ENCODE results near the gene RNF19B. TPM values are rescaled to one million over a fixed set of nuclear protein-coding genes. Genes with fewer than 3 reads are reported as not detected.

The RNF19B gene
- total RNA-seq, 2 donors from 2014 or later, result 11.5 to 31.6 TPM

DNA sequence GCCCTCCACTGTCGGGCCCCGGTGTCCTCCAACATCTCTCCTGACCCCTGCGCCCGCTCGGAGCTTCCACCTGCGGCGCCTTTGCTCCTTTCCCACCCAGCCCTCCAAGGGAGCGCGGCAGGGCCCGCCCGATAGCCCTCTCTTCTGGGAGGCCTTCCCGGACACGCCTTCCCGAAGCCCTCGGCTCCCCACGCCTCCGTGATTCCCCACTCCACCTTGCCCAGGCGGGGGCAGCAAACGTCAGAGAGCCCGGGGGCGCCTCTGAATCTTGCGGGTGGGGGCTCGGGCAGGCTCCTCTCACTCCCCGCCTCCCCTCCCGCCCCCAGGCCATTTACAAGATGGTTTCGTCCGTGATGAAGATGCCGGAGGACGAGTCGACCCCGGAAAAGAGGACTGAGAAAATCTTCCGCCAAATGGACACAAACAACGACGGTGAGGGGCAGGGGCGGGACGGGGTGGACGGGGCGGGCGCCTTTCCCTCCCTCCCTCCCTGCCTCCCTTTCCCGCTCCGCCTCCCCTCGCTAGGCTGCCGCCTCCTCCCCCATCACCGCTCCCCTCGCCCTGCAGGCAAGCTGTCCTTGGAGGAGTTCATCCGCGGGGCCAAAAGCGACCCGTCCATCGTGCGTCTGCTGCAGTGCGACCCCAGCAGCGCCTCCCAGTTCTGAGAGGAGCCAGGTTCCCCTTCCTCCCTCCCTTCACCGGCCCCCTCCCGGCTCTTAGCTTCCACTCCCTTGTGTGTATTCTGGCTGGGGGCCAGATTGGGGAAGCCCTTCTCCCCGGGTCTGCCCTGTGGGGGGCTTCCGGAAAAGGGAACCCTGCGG lies 71.2 kb downstream of the RNF19B start:
- no peak overlapping the region for H3K27ac Mint-ChIP-seq
- peaks cover 0 to 5% of the 10 kb centered on the region in 2 donors for H3K36me3 Mint-ChIP-seq
- no peak for DNase-seq (ENCODE audit: low spot score in 2 of 2)
- H3K9me3 Mint-ChIP-seq, result no peaks in the 10 kb centered on the region
- ATAC-seq, result peak; percentile 8 to 25

DNA sequence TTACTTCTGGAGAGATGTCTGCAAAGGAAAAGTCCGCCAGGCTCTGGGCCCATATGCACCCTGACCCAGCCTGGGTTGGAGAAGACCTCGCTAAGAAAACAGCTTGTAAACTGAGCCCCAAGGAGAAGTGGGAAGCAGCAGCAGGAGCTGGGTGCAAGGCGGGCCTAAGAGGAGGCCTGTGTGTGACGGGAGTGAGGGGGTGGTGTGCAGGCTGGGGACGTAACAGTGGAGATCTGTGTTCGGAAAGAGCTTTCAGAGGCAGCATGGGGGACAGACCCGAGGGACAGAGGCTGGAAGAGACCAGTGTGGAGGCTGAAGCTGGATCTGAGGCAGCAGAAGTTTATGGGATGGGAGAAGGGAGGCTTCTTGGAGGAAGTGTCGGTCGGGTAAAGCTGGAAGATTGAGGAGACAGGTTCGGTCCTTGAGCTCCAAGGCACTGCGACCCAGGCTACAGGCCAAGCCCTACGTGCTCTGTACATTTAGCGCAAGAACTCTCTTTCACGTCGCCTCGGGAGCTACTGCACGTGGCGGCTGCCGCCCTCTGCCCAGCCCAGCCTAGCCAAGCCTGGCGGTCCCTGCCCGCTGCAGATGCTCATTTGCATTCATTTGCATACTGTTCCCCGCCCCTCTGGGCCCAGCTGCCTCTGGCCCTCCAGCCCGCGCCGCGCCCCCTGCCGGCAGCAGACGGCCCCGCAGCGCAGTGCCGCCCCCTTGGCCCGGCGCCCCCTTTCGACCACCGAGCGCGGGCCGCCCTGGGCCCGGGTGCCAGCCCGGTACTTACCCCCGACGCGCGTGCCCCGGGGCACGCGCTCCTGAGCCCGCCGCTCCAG lies 72.0 kb downstream of the RNF19B start:
- peak in 1 of 2 donors; percentile 75 for DNase-seq (ENCODE audit: low spot score in 2 of 2)
- H3K36me3 Mint-ChIP-seq, result peaks cover 0 to 5% of the 10 kb centered on the region in 2 donors

DNA sequence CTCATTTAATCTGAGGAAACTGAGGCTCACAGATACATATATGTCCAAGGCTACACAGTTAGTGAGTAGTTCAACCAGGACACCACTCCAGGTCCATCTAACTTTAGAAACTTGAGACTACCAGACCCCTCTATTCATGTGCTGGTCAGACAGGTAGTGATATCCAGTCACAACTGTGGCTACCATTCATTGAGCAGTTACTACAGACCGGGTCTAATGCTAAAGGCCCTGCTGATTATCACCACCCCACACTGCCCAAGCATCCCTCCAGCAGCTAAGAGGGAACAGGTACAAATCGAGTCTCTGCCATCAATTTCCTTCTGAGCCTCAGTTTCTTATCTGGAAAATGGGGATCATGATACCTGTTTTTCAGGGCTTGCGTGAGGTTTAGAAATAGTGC lies 73.0 kb downstream of the RNF19B start:
- H3K9me3 Mint-ChIP-seq, result no peaks in the 10 kb centered on the region
- no peak for DNase-seq (ENCODE audit: low spot score in 2 of 2)
- peaks cover 0 to 5% of the 10 kb centered on the region in 2 donors for H3K36me3 Mint-ChIP-seq
- no peak overlapping the region for H3K27ac Mint-ChIP-seq
- ATAC-seq, result no peak

More for the DNA sequence above, 72.0 kb downstream of the RNF19B start:
- Mint-ChIP-seq H3K9me3 (no peaks in the 10 kb centered on the region), H3K27ac (no peak overlapping the region)
- peak; percentile 59 to 86 for ATAC-seq

DNA sequence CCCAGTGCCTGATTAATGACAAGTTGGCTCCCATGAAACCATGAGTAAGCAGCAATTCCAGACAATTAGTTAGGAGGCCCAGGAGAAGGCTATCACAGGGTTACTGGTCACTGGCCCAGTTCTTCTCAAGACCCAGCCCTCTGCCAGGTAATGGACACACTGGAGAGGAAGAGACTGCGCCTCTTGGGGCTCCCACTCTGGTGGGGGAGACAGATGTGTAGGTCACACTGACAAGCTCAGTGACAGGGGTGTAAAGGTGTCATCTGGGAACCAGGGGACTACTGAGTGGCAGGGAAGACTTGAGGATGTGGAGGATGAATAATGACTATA lies 73.4 kb downstream of the RNF19B start:
- no peak for DNase-seq (ENCODE audit: low spot score in 2 of 2)
- Mint-ChIP-seq H3K27ac (no peak overlapping the region), H3K9me3 (no peaks in the 10 kb centered on the region), H3K36me3 (peaks cover 0 to 5% of the 10 kb centered on the region in 2 donors)
- ATAC-seq, result no peak

DNA sequence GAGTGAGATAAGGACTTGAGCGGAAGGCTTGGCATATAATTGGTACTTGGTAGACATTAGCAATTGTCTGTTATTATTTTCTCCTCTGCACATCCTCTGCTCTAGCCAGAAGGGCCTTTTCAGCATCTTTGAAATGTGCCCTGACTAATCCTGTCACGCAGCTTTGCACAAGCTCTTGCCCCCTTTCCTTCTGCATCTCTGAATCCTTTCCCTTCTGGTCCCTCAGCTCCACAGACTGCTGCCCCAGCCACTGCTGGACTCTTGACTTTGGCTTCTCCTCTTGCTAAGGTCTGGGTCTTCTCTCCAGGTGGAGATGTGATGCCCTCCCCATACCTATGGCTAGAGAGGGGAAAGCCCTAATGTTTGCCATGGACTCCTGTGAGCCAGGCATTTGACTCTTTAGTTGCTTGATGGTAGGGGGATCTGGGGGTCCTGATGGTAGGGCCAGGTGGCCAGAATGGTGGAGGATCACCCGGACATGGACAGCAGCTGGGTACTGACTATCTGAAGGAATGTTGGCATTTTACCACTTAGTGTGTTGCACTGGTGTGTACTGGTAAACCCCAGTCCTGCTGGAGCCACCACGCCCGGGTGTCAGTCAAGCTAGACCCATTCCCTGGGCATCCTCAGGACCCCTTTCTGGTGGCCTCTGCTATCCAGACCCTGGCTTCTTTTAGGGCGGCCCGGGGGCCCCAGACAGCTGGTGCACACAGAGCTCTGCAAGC lies 73.9 kb downstream of the RNF19B start:
- Mint-ChIP-seq H3K9me3 (no peaks in the 10 kb centered on the region), H3K36me3 (peaks cover 0 to 5% of the 10 kb centered on the region in 2 donors), H3K27ac (no peak overlapping the region)
- no peak for ATAC-seq
- DNase-seq (ENCODE audit: low spot score in 2 of 2), result no peak

DNA sequence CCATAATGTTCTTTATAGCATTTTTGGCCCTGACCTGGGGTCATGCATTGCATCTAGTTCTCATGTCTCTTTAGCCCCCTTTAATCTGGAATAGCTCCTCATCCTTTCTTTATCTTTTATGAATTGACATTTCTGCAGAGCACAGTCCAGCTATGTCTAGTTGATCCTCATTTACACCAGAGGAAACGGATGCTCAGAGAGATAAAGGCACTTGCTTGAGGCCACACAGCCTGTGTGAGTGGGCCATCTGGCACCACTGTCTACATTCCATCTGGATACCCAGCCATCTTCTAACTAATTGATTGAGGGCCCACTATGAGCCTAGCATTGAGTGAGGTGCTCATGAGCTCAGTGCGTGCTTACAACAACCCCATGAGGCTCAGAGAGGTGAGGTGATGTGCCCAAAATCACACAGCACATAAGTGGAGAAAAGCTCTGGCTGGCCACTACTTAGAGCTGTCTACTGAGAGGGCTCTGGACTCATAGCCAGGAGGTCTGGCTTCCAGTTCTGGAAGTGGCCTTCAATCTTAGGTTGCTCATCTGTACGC lies 74.8 kb downstream of the RNF19B start:
- ATAC-seq (no peak), DNase-seq (ENCODE audit: low spot score in 2 of 2) (no peak)
- no peak overlapping the region for H3K27ac Mint-ChIP-seq
- H3K36me3 Mint-ChIP-seq, result peaks cover 0 to 5% of the 10 kb centered on the region in 2 donors
- H3K9me3 Mint-ChIP-seq, result no peaks in the 10 kb centered on the region

DNA sequence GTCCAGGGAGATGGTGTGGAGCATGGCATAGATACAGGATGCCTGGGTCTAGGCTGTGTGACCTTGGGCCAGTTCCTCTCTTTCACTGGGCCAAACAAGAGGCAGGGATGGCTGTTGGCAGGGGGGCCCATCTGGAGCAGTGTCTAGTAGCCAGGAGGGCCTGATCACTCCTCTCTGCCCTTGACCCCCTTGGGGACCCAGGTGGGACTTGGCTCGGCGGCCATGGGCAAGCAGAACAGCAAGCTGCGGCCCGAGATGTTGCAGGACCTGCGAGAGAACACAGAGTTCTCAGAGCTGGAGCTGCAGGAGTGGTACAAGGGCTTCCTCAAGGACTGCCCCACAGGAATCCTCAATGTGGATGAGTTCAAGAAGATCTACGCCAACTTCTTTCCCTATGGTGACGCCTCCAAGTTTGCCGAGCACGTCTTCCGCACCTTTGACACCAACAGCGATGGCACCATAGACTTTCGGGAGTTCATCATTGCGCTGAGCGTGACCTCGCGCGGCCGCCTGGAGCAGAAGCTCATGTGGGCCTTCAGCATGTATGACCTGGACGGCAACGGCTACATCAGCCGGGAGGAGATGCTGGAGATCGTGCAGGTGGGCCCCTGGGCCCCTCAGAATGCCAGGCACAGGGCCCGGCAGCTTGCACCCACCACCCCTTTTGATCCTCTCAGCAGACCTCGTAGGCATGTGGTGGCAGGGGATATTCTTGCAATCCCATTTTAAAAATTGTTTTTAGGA lies 75.8 kb downstream of the RNF19B start:
- DNase-seq (ENCODE audit: low spot score in 2 of 2) (no peak), ATAC-seq (no peak)
- peaks cover 0 to 5% of the 10 kb centered on the region in 2 donors for H3K36me3 Mint-ChIP-seq
- no peak overlapping the region for H3K27ac Mint-ChIP-seq
- H3K9me3 Mint-ChIP-seq, result no peaks in the 10 kb centered on the region

DNA sequence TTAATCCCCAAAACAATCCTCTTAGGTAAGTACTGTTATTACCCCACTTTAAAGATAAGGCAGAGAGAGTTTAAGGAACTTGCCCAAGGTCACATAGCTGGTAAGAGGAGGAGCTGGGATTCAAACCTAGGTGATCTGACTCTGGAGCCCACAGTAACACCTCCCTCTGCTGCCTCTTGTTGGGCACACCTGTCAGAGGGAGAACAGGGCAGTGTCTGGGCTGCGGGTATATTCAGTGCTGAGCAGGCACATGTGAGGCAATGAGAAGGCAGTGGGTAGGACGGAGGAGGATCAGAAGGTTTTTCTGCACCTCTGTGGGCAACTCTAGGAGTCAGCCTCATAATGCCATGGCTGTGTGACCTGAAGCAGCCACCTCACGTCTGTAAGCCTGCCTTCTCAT lies 76.5 kb downstream of the RNF19B start:
- H3K27ac Mint-ChIP-seq, result no peak overlapping the region
- no peak for ATAC-seq
- peaks cover 0 to 5% of the 10 kb centered on the region in 2 donors for H3K36me3 Mint-ChIP-seq
- no peaks in the 10 kb centered on the region for H3K9me3 Mint-ChIP-seq
- DNase-seq (ENCODE audit: low spot score in 2 of 2), result no peak

DNA sequence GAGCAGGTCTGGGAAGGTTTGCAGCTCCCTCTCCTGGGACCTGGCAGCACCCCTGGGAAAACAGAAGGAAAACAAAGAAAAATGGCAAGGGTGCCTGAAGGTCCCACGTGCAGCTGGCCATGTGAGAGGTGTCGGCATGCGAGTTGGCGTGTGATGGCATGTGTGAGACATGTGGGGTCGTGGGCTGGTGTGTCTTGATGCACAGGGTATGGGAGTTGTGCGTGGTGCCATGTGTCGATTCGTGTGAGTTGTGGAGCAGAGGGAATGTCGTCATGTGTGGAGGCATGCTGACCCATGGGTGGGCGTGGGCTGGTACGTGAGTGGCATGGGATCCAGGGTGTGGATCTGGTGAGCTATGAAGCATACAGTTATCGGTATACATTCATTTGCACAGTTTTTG lies 77.0 kb downstream of the RNF19B start:
- Mint-ChIP-seq H3K36me3 (peaks cover 0 to 5% of the 10 kb centered on the region in 2 donors), H3K27ac (no peak overlapping the region), H3K9me3 (no peaks in the 10 kb centered on the region)
- DNase-seq (ENCODE audit: low spot score in 2 of 2) (no peak), ATAC-seq (no peak)

DNA sequence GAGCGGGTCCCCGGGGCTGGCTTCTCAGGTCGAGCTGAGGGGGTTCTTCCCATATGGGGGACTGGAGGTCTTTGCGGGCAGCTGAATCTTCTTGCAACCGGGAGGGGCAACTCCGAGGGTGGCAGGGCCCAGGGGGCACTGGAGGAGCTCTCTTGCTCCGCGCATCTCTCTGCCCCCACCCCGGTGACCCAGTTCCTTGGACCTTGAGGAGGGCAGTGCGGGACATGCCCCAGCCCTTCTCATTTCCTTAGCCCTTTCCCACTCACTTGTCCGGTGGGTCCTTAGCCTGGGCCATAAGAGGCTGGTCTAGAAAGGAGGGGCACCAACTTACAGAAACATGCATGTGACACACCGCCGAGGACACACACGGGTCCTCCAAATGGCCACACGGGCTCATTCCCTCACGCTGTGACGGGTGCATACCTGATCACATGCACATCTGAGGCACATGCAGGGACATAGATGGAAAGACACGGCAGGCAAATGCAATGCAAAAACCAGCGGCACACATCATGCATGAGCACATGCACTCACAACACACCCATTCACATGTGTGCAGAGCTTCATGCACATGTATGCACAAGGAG lies 77.7 kb downstream of the RNF19B start:
- peaks cover 0 to under 1% of the 10 kb centered on the region in 2 donors for H3K36me3 Mint-ChIP-seq
- no peak for ATAC-seq
- H3K9me3 Mint-ChIP-seq, result no peaks in the 10 kb centered on the region
- no peak for DNase-seq (ENCODE audit: low spot score in 2 of 2)
- H3K27ac Mint-ChIP-seq, result no peak overlapping the region

Other genes starting within 250 kb of the RNF19B start
- 100 to 1,000 TPM; 217 to 236 TPM for gene YARS1, start 147.5 kb downstream of the RNF19B start, total RNA-seq
- 10 to 100 TPM; 41.5 to 73.0 TPM for gene S100PBP, start 147.2 kb downstream of the RNF19B start, total RNA-seq
- not detected for gene FNDC5, start 93.9 kb downstream of the RNF19B start, total RNA-seq
- under 1 TPM; 0.35 to 0.87 TPM for gene HPCA, start 78.3 kb downstream of the RNF19B start, total RNA-seq
- 1 to 10 TPM in 1 of 2 donors, not detected in 1; 1.6 TPM for gene TMEM54, start 63.4 kb downstream of the RNF19B start, total RNA-seq
- gene AK2, start 72.1 kb upstream of the RNF19B start, total RNA-seq, result 100 to 1,000 TPM; 257 to 425 TPM
- gene AZIN2, start 116.3 kb upstream of the RNF19B start, total RNA-seq, result 1 to 10 TPM; 1.2 to 2.1 TPM
- gene TRIM62, start 217.2 kb upstream of the RNF19B start, total RNA-seq, result 1 to 10 TPM; 5.3 to 5.4 TPM

Measured in activated naive CD4-positive, alpha-beta T cell treated with anti-CD3 and anti-CD28 coated beads, Interleukin-2, amount 50 U/mL, for 72 hours (primary cell).